HG03521 (cell line): Measurements from ENCODE around the gene HINT3.
"Not testable (repeated sequence)": the region's sequence is repeated elsewhere in the genome, so short reads cannot be mapped to it uniquely, and the experiment has no call there.

ENCODE experiments used
- ATAC-seq: cut with Tn5 transposase; IDR thresholded peaks from one replicate; pipeline ENCODE4 v1.9.1; 2021; ENCODE audit warnings: mild to moderate bottlenecking, moderate library complexity; ENCODE audit not compliant: unreplicated experiment

Gene HINT3

DNA sequence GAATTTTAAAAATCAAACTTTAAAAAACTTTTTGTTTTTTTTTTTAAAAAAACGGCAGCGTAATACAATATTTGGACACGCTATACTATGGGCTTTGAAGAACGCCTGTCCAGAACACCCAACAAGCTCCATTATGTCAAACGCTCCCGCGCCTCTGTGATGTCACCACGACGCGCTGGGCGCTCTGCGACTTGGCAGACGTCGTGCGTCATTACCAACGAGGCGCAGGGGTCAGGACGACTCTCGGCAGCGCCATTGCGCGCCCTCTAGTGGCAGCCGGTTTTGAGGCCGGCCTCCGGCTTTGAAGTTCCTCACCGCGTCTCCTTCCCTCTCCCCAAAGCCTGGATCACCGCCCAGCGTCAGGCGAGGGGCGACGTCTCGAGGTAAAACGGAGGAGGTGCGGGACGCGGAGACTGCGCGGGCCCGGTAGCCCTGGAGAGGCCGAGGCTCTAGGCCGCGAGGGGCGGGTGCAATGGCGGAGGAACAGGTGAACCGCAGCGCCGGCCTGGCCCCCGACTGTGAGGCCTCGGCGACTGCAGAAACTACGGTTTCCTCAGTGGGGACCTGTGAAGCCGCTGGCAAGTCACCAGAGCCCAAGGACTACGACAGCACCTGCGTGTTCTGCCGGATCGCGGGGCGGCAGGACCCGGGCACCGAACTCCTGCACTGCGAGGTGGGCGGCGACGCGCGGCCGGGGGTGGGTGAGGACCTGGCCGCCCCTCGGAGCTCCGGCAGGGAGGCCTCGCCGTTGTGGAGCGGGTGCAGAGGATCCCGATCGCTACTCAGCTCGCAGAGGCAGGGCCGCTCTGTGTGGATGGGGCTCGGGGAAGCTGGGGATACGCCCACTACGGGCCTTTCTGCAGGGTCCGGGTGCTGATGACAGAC is at the start of gene HINT3:
HINT3 (plus strand) TSS at position 265 of the 885 bp plus-strand sequence; CDS start at position 473, 208 bp downstream.
- peak; percentile 94 for ATAC-seq

DNA sequence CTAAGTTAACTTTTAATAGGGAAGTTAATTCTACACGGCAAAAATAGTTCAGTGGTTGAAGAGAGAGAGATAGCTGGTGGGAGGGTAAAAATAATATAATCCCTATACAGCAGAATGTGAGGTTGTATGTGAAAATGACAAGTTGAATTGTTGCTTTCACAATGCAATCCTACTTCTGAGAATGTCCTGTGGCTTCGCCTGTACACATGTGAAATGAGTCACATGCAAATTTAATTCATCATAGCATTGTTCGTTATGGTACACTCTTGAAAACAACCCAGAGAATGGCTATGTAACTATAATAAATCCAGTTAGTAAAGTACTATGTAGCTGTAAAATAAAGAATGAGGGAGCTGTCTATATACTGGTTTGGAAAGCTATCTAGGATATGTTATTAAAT is 46.0 kb upstream of the HINT3 start:
- peak; percentile 99 for ATAC-seq

DNA sequence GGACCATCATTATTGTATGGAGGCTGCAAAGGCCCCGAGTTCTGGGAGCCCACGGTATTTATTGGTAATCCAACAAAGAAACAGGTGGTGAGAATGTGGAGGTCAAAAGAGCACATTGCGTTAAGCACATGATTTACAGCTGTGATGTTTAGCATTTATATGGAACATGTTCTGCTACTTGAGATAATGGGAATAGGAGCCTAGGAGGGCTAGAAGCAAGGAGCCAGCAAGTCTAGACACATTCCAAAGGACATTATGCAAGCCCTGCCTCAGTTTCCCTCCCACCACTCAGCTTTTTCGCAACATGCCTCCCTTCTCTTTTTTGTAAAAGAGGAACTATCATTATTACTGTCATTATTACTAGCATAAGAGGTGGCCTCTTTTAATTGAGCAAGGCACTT is 45.5 kb upstream of the HINT3 start:
- not testable (repeated sequence) for ATAC-seq

DNA sequence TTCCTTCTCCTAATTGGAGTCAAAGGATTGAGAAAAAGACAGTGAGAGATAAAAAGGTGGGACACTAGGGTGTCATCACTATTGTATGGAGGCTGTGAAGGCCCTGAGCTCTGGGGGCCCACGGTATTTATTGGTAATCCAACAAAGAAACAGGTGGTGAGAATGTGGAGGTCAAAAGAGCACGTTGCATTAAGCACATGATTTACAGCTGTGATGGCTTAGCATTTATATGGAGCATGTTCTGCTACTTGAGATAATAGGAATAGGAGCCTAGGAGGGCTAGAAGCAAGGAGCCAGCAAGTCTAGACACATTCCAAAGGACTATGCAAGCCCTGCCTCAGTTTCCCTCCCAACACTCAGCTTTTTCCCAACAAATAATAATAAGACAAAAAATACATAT is 44.1 kb upstream of the HINT3 start:
- ATAC-seq, result not testable (repeated sequence)

DNA sequence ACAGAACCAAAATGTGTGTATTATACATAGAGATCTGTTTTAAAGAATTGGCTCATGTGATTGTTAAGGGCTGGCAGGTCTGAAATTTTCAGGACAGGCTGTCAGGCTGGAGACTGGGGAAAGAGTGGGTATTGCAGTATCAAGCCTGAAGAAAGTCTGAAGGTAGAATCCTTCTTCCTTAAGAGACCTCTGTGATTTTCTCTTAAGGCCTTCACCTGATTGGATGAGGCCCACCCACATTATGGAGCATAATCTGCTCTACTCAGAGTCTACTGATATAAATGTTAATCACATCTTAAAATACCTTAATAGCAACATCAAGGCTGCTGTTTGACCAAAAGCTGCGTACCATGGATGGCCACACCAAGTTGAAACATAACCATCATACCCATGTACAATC is 43.4 kb upstream of the HINT3 start:
- no peak for ATAC-seq

DNA sequence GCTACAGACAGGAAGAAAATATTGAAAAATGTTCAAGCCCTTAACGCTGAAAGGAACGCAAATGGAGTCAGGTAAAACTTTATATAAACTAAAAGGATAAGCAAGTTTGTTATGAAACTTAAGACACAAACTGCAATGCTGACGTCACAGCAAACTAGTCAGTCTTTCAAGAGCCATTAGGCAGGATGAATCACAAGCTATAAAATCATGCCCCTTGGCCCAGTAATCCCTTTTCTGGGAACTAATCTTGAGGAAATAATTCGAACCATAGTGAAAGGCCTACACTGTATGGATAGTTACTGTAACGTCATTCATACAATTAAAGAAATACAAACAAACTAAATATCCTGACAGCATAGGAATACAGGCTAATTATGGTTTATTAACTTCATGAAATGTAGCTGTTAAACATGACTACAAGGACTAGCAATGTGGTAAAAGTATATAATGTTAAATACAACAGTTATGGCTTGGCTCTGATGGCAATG is 42.7 kb upstream of the HINT3 start:
- ATAC-seq, result no peak

DNA sequence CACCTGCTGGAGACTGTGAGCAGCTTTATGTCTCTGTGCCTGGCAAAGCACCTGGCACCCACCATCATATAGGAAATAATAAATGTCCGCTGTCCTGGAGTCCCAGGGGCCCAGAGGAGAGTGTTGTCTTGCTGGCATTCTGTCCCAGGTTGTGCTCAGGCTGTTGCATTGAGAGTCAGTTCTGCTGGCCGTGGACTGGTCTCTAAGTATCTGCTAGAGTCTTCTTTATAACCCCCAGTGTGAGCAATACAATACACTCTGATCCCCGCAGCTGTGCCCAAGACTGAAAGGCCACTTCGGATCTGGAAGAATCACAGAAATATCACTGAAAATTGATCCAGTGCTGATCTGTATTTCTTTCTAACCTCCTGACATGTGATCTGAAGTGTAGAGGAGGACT is 38.3 kb upstream of the HINT3 start:
- no peak for ATAC-seq

DNA sequence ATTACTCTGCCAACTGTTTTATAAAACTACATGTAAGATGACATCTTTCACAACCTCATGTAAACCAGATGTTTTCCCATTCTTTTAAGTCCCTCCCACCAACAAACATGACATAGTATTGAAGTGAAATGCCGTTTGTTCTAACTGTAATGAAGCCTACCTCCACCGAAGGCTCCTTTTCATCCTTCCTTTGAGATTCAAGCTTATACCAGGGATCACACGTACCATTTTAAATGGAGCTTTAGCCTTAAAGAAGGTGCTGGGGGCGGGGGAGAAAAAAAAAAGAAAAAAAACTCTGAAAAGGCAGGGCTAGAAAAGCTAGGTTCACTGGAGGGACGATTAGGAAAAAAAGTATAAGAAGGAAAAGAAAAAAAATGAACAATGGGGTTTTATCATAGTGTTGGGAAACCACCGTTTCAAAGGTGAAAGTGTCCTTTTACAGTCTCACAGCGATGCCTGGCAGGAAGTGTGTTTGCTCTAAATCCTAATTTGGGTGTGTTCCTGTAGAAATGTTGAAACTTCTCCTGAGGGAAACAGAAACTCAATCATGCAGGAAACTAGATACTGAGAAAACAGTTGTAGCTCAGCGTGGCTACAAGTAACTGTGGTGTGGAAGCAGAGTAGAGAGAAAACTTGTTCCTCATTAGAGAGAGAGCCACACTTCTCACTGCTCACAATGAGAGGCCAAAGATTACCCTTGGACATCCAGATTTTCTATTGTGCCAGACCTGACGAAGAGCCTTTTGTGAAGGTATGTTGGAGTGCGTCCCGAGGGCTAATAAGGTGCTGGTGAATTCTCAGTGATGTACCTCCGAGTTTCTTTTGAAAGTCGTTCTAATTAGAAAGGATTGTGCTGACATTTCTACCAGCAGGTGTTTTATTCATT is 37.6 kb upstream of the HINT3 start:
- ATAC-seq, result peak; percentile 96

DNA sequence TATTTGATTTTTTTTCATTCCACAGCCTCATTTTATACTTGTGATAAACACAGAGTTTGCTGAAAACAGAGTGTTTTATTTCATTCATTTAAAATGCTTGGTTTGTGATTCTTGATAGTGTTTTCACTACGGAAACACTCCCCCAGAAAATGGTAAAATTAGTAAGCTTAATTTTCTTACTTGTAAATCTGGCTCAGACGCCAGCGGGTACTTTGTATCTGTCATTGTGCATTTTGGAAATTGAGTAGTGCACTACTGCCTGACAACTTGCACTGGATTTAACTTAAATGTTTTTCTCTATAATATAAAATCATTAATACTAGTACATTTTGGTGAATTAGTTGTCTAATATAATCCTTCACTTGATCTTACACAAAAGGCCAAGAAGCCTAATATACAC is 37.0 kb upstream of the HINT3 start:
- peak; percentile 8 for ATAC-seq

DNA sequence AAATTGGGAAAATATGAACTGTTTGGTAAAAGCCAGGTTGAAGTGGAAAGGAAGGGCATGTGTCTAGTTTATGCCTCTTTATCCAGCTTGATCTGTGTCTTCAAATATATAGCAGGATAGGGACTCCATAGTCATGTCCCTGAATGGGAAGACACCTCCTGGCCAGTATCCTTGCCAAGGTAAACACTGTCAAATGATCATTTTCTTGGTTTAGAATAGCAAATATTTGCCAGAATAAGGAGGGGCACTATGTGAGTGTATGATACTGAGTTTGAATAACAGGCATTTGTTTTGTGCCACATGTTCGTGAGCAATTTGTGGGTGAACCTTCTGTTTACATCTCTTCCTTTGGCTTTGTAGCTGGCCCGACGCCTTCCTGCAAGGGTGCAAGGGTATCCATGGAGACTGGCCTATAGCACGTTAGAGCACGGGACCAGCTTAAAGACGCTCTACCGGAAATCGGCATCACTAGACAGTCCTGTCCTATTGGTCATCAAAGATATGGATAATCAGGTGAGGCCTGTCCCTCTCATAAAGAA is 34.2 kb upstream of the HINT3 start:
- ATAC-seq, result no peak

DNA sequence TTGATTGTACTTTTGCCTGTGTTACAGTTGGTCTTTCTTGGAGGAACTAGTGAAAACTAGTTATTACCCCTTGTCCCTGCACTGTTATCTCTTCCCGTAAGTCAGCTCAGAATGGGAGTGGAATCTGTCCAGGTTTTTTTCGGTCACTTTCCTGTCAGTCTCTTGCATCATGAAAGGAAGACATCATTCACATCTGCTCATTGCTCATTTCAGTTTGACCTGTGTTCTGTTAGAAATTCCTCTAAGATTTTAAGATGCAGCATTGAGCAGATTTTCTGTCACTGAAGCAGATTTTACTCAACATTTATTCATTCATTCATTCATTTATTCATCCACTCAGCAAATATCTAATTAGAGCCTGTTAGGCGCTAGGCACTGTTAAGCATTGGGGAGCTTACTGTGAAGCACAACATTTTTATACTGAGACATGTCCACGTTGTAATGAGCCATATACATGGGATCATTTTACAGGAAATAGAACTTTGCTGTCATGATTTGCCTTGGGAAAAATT is 33.1 kb upstream of the HINT3 start:
- ATAC-seq, result no peak

DNA sequence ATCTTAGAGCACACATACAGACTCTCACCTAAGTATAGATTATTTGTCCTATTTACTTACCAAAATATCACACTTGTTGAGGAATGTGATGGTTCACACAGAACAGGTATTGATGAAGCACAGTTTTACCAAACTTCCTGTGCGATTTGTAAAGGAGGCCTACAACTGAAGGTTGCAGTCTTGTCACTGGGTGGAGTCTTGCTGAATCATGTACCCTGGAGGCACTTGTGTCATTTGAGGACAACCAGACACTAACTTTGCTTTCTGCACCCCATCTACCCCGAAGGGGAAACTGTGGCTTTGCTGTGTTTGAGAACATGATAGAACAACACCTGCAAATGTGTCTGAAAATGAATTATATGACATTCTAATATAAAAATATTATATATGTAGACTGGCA is 32.4 kb upstream of the HINT3 start:
- no peak for ATAC-seq

DNA sequence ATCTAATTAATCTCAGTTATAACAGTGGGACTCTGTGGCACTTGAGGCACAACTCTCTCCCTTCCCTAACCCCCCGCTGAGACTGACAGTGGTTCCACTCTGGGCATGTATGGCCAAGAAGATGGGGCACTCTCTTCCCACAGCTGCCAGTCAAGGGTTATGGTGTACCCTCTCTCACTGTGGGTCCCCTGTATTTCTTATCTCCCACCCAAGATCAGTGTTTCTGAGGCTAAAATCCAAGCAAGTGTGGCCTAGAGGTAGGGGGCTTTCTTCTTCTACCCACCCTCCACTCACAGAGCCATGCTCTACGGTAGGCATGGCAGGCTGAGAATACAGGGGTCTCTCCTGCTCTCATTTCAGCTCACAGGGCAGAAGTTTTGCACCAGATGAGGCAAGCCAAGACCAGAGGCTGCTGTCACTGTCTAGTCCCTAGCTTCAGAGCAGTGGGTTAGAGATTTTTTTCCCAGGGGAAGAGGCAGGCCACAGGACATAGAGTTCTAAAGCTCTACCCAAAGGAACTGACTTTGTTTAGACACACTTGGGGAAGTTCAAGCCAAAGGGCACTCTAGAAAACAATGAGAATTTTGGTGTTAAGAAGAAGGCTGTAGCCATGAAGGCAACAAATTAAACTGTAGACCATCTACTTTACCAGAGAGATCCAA is 31.7 kb upstream of the HINT3 start:
- no peak for ATAC-seq

DNA sequence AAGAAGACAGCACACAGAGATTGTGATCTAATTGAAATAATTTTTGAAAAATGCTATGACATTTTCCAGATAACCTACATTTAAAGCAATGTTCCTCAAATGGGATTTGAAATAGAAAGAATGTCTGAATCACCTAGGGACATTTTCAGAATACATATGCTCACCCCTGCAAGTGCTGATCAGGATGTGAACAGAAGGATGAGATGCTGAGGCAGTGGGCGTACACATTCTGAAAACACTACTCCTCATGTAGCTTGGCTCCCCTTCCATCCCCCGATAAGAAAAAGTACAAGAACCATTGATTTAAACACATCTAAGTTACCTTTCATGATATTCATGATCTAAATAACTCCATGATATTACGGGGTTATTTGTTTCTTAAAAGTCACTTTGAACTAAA is 29.9 kb upstream of the HINT3 start:
- ATAC-seq, result no peak

DNA sequence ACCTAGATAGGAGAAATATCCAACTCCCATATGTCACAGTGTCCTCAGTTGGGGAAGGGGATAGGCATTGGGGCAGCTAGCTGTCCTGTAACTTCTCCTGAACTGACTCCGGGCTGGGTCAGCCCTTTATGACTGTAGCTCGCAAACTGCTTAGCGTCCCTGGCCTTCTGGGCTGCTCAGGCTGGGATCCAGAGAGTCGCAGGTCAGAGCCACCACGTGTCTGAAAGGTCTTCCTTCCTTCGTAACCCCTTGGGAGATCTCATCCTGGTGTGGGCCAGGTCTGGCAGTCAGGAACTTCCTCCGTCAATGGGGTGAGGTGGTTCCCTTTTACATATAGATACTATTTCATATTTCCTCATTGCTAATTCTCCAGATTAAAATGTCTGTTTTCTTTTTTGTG is 28.8 kb upstream of the HINT3 start:
- no peak for ATAC-seq

DNA sequence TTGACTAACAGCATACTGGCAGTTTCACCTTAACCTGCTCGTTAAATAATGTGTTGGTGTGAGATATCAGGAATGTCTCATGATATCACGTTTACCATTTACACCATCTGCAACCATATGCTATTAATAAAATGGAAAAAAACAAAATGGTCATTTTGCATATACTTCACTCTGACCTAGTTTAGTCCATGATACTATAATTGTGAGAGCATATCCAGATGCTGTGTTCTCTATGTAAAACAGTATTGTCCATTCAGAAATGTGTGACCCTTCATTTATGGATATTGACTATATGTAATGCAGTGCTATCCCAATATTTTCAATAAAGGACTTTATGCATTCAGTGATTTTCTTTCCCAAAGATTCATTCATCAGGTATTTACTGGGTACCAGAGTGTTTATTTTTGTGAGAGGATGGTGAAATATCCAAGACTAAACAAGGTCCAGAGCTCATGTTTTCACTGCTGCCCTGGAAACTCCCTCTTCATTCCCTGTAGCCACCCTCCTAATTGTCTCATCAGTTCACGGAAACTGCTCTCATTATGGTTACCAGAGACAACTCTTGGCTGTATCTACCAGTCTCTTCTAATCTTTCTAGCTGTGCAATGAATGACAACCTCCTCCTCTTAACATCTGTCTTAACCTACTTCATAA is 25.7 kb upstream of the HINT3 start:
- ATAC-seq, result no peak

DNA sequence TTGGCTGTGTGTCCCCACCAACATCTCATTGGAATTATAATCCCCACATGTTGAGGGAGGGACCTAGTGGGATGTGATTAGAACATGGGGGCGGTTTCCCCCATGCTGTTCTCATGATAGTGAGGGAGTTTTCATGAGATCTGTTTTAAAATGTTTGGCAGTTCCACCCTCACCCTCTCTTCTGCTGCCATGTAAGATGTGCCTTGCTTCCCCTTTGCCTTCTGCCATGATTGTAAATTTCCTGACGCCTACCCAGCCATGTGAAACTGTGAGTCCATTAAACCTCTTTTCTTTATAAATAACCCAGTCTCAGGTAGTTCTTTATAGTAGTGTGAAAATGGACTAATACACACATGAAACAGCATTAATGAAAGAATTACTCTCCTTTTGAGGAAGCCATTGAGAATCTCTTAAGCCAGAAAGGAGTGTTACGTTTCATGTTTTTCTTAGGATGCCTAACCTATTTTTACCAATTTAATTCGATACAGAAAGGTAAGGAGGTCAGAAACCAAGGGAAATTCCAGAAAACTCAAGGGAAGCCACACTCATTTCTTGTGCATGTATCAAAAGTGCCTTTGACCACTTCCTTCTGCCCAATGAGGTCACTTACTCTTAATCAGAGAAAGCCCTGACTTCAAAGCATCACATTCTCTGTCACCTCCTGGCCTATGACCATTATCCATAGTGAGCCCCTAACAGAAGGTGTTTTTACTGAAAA is 24.7 kb upstream of the HINT3 start:
- peak; percentile 45 for ATAC-seq

DNA sequence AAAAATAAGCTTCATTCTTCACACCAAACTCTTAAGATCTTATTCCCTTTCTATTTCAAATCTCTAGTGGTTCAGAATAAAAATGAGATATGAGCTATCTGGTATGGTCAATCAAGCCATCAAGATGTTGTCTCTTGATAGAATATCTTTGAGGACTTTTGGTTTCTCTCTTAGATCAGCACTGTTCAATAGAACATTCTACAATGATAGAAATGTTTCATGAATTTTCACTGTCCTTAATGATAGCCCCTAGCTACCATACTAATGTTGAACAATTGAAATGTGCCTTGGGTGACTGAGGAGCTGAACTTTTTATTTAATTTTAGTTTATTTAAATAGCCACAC is 24.1 kb upstream of the HINT3 start:
- no peak for ATAC-seq

DNA sequence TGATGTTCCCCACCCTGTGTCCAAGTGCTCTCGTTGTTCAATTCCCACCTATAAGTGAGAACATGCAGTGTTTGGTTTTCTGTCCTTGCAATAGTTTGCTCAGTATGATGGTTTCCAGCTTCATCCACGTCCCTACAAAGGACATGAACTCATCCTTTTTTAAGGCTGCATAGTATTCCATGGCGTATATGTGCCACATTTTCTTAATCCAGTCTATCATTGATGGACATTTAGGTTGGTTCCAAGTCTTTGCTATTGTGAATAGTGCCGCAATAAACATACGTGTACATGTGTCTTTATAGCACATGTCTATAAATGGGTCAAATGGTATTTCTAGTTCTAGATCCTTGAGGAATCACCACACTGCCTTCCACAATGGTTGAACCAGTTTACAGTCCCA is 21.1 kb upstream of the HINT3 start:
- ATAC-seq, result not testable (repeated sequence)

DNA sequence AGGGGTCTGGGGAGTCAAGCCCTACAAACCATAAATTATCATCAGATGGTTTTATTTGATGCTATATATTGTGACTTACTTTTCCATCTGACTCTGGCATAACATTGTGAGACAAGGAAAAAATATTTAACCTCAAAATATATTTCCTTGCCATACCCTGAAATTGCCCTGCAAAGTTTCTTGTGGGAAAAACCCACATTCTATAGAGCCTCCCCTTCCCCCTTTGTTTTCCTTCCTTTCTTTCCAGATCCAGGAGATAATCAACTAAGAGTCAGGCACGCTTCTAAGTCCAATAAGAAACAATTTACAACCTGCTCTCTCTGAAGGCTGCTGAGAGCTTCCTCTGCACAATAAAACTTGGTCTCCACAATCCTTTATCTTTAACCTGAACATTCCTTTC is 17.5 kb upstream of the HINT3 start:
- ATAC-seq, result no peak
